ENCODE results near the gene SERINC3. TPM values are rescaled to one million over a fixed set of nuclear protein-coding genes. Genes with fewer than 3 reads are reported as not detected.

Gene SERINC3
- total RNA-seq, 3 donors from 2014 or later = 91.1 to 254 (median 100) TPM

DNA sequence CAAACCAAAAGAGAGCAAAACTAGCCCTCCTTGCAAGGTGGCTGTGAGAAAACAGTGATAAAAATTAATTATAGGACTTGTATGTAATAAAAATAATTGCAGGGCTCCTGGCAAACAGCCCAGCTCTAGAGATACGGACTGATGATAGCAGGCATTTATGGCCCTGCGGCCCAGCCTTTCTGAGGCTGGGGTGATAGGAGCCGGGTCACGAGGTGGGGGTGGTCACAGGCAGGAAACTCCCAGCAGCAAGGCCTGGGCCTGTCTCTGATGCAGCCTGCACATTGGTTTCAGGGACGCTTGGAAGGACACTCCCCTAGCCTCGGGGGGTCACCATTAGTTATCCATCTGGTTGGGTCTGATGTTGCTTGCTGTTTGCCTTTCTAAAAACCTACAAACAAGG is 64.9 kb downstream of the SERINC3 start:
- H3K4me3 ChIP-seq = no peak overlapping the region
- H3K9me3 ChIP-seq = no peaks in the 10 kb centered on the region
- H3K27ac ChIP-seq = no peak overlapping the region
- no peaks in the 10 kb centered on the region for H3K36me3 ChIP-seq
- no peaks in the 10 kb centered on the region for H3K27me3 ChIP-seq
- intact Hi-C loops (cut with DNase I; ENCODE audit: low total_unique reads) = no loop called here
- H3K4me1 ChIP-seq = no peaks in the 10 kb centered on the region
- no peak for DNase-seq (ENCODE audit: low spot score in 2 of 2)
- TF ChIP-seq POLR2AphosphoS5 (IDR thresholded peaks at IDR 0.05) = no peak
- TF ChIP-seq POLR2A (IDR thresholded peaks at IDR 0.05) = no peak
- TF ChIP-seq, protein P1, sequence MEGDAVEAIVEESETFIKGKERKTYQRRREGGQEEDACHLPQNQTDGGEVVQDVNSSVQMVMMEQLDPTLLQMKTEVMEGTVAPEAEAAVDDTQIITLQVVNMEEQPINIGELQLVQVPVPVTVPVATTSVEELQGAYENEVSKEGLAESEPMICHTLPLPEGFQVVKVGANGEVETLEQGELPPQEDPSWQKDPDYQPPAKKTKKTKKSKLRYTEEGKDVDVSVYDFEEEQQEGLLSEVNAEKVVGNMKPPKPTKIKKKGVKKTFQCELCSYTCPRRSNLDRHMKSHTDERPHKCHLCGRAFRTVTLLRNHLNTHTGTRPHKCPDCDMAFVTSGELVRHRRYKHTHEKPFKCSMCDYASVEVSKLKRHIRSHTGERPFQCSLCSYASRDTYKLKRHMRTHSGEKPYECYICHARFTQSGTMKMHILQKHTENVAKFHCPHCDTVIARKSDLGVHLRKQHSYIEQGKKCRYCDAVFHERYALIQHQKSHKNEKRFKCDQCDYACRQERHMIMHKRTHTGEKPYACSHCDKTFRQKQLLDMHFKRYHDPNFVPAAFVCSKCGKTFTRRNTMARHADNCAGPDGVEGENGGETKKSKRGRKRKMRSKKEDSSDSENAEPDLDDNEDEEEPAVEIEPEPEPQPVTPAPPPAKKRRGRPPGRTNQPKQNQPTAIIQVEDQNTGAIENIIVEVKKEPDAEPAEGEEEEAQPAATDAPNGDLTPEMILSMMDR (IDR thresholded peaks at IDR 0.05) = no peak

DNA sequence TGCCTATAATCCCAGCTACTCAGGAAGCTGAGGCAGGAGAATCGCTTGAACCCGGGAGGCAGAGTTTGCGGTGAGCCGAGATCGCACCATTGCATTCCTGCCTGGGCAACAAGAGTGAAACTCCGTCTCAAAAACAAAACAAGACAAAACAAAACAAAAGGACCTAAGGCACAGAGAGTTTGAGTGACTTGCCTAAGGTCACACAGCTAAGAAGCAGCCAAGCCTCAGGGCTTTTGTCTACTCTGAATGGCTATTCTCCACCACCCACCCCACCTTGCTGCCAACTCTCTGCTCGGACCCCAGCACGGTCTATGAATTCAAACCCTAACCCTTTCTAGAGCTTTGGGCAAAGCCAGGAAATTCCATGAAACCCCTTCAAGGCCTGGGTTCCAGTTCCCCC is 65.3 kb downstream of the SERINC3 start:
- H3K4me3 ChIP-seq = no peak overlapping the region
- H3K27ac ChIP-seq = no peak overlapping the region
- no peaks in the 10 kb centered on the region for H3K27me3 ChIP-seq
- H3K9me3 ChIP-seq = no peaks in the 10 kb centered on the region
- H3K4me1 ChIP-seq = no peaks in the 10 kb centered on the region
- no peak for DNase-seq (ENCODE audit: low spot score in 2 of 2)
- intact Hi-C loops (cut with DNase I; ENCODE audit: low total_unique reads) = no loop called here
- H3K36me3 ChIP-seq = no peaks in the 10 kb centered on the region
- TF ChIP-seq POLR2AphosphoS5 (IDR thresholded peaks at IDR 0.05) (no peak), POLR2A (IDR thresholded peaks at IDR 0.05) (no peak)
- TF ChIP-seq, protein P1 (IDR thresholded peaks at IDR 0.05) = no peak

DNA sequence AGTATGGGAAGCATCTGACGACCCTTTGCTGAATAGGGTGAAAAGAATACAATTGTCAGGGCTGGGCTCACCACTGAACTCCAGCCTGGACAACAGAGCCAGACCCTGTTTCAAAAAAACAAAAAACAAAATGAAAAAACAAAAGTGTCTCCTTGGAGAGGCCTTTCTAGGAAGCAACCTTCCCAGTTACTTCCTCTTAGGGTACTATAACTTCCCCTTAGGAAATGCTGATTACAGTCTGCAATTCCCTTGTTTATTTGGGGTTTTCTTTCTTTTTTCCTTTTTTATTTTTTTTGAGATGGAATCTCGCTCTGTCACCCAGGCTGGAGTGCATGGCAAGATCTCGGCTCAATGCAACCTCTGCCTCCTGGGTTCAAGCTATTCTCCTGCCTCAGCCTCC is 66.7 kb downstream of the SERINC3 start:
- H3K27ac ChIP-seq = no peak overlapping the region
- no peaks in the 10 kb centered on the region for H3K27me3 ChIP-seq
- DNase-seq (ENCODE audit: low spot score in 2 of 2) = no peak
- H3K4me3 ChIP-seq = no peak overlapping the region
- no peaks in the 10 kb centered on the region for H3K9me3 ChIP-seq
- H3K4me1 ChIP-seq = no peaks in the 10 kb centered on the region
- no peaks in the 10 kb centered on the region for H3K36me3 ChIP-seq
- TF ChIP-seq, protein P1 (IDR thresholded peaks at IDR 0.05) = no peak
- TF ChIP-seq POLR2AphosphoS5 (IDR thresholded peaks at IDR 0.05) (no peak), POLR2A (IDR thresholded peaks at IDR 0.05) (no peak)
- intact Hi-C loops (cut with DNase I; ENCODE audit: low total_unique reads) = no loop called here

DNA sequence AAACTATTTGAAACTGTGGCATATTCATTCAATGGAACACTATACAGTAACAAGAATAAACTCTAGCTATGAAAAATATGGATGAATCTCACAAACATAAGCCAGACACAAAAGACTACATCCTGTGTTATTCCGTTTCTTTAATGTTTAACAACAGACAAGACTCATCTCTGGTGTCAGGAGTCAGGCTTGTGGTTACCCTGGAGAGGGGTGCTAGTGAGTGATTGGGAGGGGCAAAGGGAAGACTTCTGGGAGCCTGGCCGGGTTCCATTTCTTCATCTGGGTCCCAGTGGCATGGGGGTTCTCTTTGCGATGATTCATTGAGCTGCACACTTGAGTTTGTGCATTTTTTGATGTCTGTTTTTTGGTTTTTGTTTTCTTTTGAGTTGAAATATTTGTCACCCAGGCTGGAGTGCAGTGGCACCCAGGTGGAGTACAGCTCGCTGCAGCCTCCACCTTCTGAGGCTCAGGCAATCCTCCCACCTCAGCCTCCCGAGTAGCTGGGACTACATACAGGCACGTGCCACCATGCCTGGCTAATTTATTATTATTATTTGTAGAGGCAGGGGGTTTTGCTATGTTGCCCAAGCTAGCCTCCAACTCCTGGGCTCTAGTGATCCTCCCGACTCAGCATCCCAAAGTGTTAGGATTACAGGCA is 67.4 kb downstream of the SERINC3 start:
- H3K4me1 ChIP-seq = no peaks in the 10 kb centered on the region
- TF ChIP-seq POLR2AphosphoS5 (IDR thresholded peaks at IDR 0.05) (no peak), POLR2A (IDR thresholded peaks at IDR 0.05) (no peak)
- TF ChIP-seq, protein P1 (IDR thresholded peaks at IDR 0.05) = no peak
- DNase-seq (ENCODE audit: low spot score in 2 of 2) = no peak
- no peaks in the 10 kb centered on the region for H3K36me3 ChIP-seq
- H3K27ac ChIP-seq = no peak overlapping the region
- no peaks in the 10 kb centered on the region for H3K27me3 ChIP-seq
- H3K9me3 ChIP-seq = no peaks in the 10 kb centered on the region
- H3K4me3 ChIP-seq = no peak overlapping the region
- intact Hi-C loops (cut with DNase I; ENCODE audit: low total_unique reads) = no loop called here

DNA sequence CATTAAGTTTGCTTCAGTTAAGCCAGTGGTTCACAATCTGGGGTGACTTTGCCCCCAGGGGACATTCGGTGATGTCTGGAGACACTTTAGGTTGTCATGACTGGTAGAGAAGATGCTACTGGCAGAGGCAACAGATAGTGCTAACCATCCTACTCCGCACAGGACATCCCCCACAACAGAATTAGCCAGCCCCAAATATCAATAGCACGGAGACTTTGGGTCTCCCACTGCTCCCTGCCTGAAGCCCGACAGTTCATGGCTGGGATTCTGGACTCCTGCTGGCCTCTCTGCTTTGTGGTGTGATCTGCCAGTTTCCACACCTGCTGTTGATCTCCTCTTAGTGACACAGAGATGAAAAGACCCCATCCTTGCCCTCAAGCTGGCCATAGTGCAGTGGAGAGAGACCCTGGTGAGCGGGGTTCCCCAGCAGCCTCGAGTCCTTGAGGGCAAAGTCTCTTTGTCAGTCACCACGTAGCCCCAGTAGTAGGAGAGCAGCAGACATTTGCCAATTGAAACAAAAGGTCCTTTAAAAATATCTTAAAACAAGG is 70.9 kb downstream of the SERINC3 start:
- intact Hi-C loops (cut with DNase I; ENCODE audit: low total_unique reads) = no loop called here
- no peaks in the 10 kb centered on the region for H3K4me1 ChIP-seq
- TF ChIP-seq POLR2AphosphoS5 (IDR thresholded peaks at IDR 0.05) (no peak), POLR2A (IDR thresholded peaks at IDR 0.05) (no peak)
- TF ChIP-seq, protein P1 (IDR thresholded peaks at IDR 0.05) = no peak
- no peak overlapping the region for H3K27ac ChIP-seq
- H3K27me3 ChIP-seq = no peaks in the 10 kb centered on the region
- H3K36me3 ChIP-seq = no peaks in the 10 kb centered on the region
- no peak for DNase-seq (ENCODE audit: low spot score in 2 of 2)
- no peak overlapping the region for H3K4me3 ChIP-seq
- H3K9me3 ChIP-seq = no peaks in the 10 kb centered on the region

Data from breast epithelium (tissue), 4 donors.